ENCODE results near the gene TCEA3.

DNA sequence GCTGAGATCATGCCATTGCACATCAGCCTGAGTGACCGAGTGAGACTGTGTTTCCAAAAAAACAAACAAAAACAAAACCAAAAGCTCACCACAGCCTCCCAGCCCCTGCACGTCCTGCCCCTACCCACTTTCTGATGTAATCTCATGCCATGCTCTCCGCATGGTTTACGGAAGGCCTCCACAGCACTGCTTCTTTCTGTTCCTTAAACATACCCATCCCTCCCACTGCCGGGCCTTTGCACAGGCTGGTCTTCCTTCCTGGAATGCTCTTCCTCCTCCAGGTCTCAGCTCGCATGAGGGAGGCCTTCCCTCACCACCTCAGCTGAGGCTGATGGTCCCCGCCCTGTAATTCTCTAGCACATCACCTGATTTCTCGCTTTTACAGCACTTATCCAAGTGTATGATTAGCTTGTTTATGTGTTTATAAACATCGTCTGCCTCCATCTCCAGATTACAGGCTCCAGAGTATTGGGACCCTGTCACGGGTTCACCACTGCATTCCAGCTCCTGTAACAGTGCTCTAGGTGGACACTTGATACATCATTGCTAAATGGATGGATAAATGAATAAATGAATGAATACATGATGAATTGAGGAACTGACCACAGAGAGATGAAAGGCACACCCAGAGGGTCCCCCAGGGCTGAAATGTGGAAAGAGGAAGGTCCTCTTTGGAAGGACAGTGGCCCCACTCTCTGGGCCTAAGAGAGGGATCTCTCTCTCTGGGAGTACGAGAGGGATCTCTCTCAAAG lies 22.1 kb downstream of the TCEA3 start:
- TF ChIP-seq, protein P1, sequence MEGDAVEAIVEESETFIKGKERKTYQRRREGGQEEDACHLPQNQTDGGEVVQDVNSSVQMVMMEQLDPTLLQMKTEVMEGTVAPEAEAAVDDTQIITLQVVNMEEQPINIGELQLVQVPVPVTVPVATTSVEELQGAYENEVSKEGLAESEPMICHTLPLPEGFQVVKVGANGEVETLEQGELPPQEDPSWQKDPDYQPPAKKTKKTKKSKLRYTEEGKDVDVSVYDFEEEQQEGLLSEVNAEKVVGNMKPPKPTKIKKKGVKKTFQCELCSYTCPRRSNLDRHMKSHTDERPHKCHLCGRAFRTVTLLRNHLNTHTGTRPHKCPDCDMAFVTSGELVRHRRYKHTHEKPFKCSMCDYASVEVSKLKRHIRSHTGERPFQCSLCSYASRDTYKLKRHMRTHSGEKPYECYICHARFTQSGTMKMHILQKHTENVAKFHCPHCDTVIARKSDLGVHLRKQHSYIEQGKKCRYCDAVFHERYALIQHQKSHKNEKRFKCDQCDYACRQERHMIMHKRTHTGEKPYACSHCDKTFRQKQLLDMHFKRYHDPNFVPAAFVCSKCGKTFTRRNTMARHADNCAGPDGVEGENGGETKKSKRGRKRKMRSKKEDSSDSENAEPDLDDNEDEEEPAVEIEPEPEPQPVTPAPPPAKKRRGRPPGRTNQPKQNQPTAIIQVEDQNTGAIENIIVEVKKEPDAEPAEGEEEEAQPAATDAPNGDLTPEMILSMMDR (IDR thresholded peaks at IDR 0.05), result no peak
- TF ChIP-seq POLR2A (IDR thresholded peaks at IDR 0.05), result no peak

All from body of pancreas (tissue), 4 donors.